ENCODE measurements around the gene HMCN1.

- TF ChIP-seq CTCF (IDR thresholded peaks at IDR 0.05; ENCODE audit: low read depth, low read length, missing input control) (no peak), HNF4G (IDR thresholded peaks at IDR 0.05) (no peak), ATF3 (IDR thresholded peaks at IDR 0.05) (no peak), RAD21 (IDR thresholded peaks at IDR 0.05) (no peak), GABPA (IDR thresholded peaks at IDR 0.05 in 1 of 2, conservative IDR thresholded peaks at IDR 0.05 in 1 of 2) (no peak), SP1 (IDR thresholded peaks at IDR 0.05) (no peak), YY1 (IDR thresholded peaks at IDR 0.05) (no peak), TAF1 (conservative IDR thresholded peaks at IDR 0.05) (no peak), JUND (IDR thresholded peaks at IDR 0.05) (no peak), HNF4A (conservative IDR thresholded peaks at IDR 0.05) (no peak), MAX (IDR thresholded peaks at IDR 0.05) (no peak)
Observed at GRCh38 chr1:185786524-185786923, 52.3 kb downstream of the HMCN1 start.

Measured in liver (tissue), 3 donors.